B cell (primary cell): ENCODE measurements around the gene ABCA13.

Source experiments
- CTCF ChIP-seq: fragments of 200-600 bp; IDR thresholded peaks from one replicate; pipeline ENCODE4 v1.8.0; 2022; ENCODE audit warnings: antibody characterized with exemption, mild to moderate bottlenecking
- EZH2 ChIP-seq: IDR thresholded peaks from 2 replicates; pipeline ENCODE4 v1.6.1; 2012; ENCODE audit warnings: borderline replicate concordance, low read depth, mild to moderate bottlenecking, moderate library complexity, low read length; ENCODE audit not compliant: insufficient read depth, poor library complexity, severe bottlenecking

GRCh38 chr7:48664241-48664640 is 493.0 kb downstream of the ABCA13 start:
- TF ChIP-seq CTCF (no peak), EZH2 (no peak)
